Duodenal mucosa (tissue), 2 donors: ENCODE results near the gene VASP.
A peak's percentile ranks its signal among the peaks of the same experiment; 100 is the strongest.

Source experiments
- H3K27ac ChIP-seq: one replicate; pipeline ENCODE4 v1.7.0; 2013; ENCODE audit warnings: low read depth, low read length
- H3K27me3 ChIP-seq, 2 donors: one replicate each; pipeline ENCODE4 v1.7.0; 2013; ENCODE audit warnings: low read length in 2 of 2, control low read depth in 1 of 2; ENCODE audit not compliant: insufficient read depth in 2 of 2, control insufficient read depth in 1 of 2
- H3K36me3 ChIP-seq, 2 donors: one replicate each; pipeline ENCODE4 v1.7.0; 2013; ENCODE audit warnings: low read length in 2 of 2, control low read depth in 1 of 2; ENCODE audit not compliant: insufficient read depth in 2 of 2, control insufficient read depth in 1 of 2
- H3K4me1 ChIP-seq, 2 donors: one replicate each; pipeline ENCODE4 v1.7.0; 2013; ENCODE audit warnings: low read length in 2 of 2, control low read depth in 1 of 2; ENCODE audit not compliant: insufficient read depth in 2 of 2, control insufficient read depth in 1 of 2
- H3K4me3 ChIP-seq, 2 donors: one replicate each; pipeline ENCODE4 v1.7.0; 2013; ENCODE audit warnings: low read length in 2 of 2, low read depth in 1 of 2
- H3K9ac ChIP-seq, 2 donors: one replicate each; pipeline ENCODE4 v1.7.0; 2013; ENCODE audit warnings: low read length in 2 of 2, low read depth in 1 of 2
- H3K9me3 ChIP-seq, 2 donors: one replicate each; pipeline ENCODE4 v1.7.0; 2013; ENCODE audit warnings: low read length in 2 of 2, control low read depth in 1 of 2; ENCODE audit not compliant: control insufficient read depth in 1 of 2

VASP gene

DNA sequence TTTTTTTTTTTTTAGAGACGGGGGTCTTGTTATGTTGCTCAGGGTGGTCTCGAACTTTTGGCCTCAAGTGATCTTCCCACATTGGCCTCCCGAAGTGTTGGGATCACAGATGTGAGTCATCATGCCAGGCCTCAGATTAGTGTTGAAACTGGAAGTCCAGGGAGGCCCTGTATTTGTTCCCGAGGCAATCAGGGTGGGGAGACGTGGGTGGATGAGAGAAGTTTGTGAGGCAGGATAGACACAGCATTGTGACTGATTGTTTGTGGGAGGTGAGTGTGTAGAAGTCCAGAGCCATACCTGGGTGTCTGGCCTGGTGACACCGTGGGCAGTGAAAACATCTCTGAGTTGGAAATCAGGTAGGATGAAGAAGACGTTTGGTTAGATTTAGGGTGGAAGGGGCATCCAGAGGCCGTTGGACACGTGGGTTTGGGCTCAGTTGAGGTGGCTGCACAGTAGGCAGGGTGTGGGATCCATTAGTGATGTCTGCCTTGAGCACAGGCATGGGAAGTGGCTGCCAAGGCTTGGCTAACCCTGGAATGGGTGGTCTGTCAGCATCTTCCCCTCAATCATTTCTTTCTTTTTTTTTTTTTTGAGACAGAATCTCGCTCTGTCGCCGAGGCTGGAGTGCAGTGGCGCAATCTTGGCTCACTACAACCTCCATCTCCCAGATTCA, 22.9 kb upstream of the VASP start:
- Histone ChIP-seq H3K9ac (no peak overlapping the region), H3K4me3 (no peak overlapping the region), H3K9me3 (no peaks in the 10 kb centered on the region), H3K27ac (no peak overlapping the region), H3K4me1 (peaks cover 3 to 4% of the 10 kb centered on the region in 2 donors), H3K27me3 (no peaks in the 10 kb centered on the region), H3K36me3 (no peaks in the 10 kb centered on the region)

DNA sequence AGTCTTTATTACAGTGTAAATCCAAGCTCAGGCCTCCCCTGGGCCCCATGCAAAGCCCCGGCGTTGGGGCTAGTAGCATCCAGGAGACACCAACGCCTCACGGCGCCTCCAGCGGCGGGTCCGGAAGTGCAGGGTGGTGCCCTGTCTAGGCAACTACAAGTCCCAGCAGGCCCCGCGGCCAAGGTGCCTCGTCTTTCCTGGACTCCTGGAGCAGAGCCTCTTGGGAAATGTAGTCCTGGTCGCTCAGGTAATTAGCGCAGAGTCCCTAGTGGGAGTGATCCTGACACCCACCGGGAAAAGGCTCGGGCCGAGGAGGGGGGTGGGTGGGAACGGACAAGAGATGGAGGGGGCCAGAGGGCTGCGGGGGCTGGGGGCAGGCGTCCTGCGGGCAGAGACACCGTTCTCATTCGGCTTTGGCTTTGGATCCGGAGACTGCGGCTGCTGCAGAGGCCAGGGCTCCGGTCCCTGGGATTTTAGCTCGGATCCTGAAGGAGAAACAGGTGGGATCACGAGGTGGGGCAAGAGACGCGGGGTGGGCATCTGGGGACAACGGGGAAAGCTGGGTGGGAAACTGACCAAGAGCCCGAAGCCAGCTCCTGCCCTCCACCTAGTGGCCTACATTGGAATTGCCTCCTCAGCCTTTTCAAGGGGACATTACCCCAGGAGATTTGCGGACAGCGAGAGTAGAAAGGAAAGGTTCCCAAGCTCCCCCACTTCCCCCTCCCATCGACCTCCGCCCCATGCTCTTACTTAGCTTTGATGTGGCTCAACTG, 21.8 kb upstream of the VASP start:
- H3K27ac ChIP-seq, result no peak overlapping the region
- H3K4me1 ChIP-seq, result peaks cover 3 to 4% of the 10 kb centered on the region in 2 donors
- no peaks in the 10 kb centered on the region for H3K9me3 ChIP-seq
- no peaks in the 10 kb centered on the region for H3K27me3 ChIP-seq
- H3K4me3 ChIP-seq, result peak overlapping the region; percentile 71 to 79
- H3K36me3 ChIP-seq, result no peaks in the 10 kb centered on the region
- peak overlapping the region; percentile 34 to 45 for H3K9ac ChIP-seq

DNA sequence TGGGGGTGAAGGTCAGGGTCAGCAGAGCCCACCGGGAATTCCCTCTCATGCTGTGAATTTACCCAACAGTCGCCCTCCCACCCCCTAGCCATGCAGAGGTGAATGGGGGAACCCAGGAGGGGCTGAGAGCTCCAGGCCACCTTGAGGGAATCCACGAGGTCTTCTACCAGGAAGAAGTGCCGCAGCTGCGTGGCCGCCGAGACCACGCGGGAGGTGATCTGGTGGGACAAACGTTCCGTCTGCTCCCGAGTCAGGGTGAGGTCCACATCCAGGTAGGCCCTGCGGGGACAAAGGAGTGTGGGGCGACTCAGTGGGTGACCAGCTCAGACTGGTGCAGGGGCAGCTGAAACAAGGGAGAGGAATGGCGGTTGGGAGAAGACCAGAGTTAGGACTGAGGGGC, 18.6 kb upstream of the VASP start:
- Histone ChIP-seq H3K27me3 (no peaks in the 10 kb centered on the region), H3K4me3 (no peak overlapping the region), H3K36me3 (no peaks in the 10 kb centered on the region), H3K27ac (no peak overlapping the region), H3K9me3 (no peaks in the 10 kb centered on the region), H3K9ac (no peak overlapping the region), H3K4me1 (peaks cover 4 to 14% of the 10 kb centered on the region in 2 donors)

DNA sequence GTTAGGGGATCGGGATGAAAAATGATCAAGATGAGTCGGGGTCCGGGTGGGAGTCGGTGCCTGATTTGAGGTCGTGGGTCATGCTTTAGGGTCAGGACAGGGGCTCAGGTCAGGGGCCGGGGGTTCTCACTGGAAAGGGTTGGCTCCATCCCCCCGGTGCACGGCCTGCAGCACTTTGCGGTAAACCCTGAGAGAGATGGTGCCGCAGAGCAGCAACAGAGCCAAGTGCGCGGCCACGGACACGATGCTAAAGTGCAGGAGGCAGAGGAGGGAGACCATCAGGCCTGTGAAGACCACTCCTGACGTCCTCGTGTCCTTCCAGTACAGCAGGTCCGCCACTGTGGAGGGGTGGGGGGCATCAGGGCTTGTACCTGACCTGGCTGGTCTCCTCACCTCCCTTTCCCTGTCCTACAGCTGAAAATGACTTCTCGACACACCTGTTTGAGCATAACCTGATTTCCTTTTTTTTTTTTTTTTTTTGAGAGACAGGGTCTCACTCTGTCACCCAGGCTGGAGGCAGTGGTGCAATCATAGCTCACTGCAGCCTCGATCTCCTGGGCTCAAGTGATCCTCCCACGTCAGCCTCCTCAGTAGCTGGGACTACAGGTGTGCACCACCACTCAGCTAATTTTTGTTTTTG, 17.9 kb upstream of the VASP start:
- H3K27me3 ChIP-seq, result no peaks in the 10 kb centered on the region
- no peaks in the 10 kb centered on the region for H3K36me3 ChIP-seq
- no peak overlapping the region for H3K4me3 ChIP-seq
- peaks cover 4 to 14% of the 10 kb centered on the region in 2 donors for H3K4me1 ChIP-seq
- no peak overlapping the region for H3K27ac ChIP-seq
- H3K9me3 ChIP-seq, result no peaks in the 10 kb centered on the region
- H3K9ac ChIP-seq, result no peak overlapping the region

DNA sequence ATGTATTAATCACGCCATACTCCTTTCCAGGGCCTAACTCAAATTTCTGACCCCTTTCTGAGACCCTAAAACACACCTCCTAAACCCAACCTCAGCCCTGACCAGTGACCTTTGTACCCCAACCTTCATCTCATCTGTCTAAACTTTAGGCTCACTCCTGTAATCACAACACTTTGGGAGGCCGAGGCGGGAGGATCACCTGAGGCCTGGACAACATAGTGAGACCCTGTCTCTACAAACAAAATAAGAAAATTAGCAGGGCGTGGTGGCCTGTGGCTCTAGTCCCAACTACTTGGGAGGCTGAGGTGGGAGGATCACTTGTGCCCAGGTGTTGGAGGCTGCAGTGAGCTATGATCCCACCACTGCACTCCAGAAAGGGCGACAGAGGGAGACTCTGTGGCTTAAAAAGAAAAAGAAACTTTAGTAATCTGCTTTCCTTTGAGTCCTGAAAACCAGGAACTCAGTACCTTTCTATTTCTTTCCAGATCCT, 15.1 kb upstream of the VASP start:
- Histone ChIP-seq H3K4me1 (peaks cover 10 to 21% of the 10 kb centered on the region in 2 donors), H3K9me3 (no peaks in the 10 kb centered on the region), H3K27me3 (peaks cover 12 to 13% of the 10 kb centered on the region in 2 donors), H3K27ac (no peak overlapping the region), H3K9ac (no peak overlapping the region), H3K36me3 (no peaks in the 10 kb centered on the region), H3K4me3 (peak overlapping the region in 1 of 2 donors; percentile 63)

DNA sequence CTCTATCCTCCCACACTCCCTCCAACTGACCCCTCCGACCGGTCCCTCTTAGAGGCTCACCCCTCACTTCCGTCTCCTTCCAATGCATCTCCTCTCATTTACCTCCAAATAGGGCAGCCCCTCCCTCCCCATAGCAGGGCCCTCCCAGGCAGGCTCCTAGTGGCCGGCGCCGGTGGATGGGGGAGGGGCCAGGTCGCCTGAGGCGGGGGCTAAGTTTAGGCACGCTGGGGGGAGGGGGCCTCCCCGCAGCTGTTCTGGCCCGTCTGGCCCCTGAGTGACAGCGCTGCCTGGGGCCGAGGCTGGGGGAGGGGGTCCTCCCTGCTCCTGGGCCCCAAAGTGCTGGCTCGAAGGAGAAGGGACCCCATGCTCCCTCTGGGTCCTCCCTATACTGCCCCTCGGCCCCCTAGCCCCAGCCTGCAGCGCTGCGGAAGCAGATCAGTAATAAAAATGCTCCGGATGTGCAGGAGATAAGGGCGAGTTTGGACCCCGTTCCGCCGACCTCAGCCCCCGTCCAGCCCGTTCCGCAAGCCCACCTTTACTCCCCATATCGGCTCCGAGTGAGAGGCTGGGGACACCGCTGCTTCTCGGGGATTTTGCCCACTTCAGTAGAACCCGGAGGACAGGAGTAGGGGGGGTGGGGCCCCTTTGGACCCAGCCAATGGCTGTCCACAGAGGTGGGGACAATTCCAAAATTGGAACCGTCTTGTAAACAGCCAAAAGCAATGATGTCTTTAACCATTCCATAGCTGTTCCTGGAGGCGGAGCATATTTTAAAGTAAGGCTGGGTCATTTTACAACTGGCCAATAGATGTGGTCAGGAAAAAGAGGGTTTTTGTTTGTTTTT, 14.4 kb upstream of the VASP start:
- Histone ChIP-seq H3K4me1 (peaks cover 12 to 24% of the 10 kb centered on the region in 2 donors), H3K27me3 (peaks cover 13% of the 10 kb centered on the region in 2 donors), H3K9ac (peak overlapping the region in 1 of 2 donors; percentile 43), H3K4me3 (peak overlapping the region; percentile 48 to 63), H3K27ac (no peak overlapping the region), H3K9me3 (no peaks in the 10 kb centered on the region), H3K36me3 (no peaks in the 10 kb centered on the region)

DNA sequence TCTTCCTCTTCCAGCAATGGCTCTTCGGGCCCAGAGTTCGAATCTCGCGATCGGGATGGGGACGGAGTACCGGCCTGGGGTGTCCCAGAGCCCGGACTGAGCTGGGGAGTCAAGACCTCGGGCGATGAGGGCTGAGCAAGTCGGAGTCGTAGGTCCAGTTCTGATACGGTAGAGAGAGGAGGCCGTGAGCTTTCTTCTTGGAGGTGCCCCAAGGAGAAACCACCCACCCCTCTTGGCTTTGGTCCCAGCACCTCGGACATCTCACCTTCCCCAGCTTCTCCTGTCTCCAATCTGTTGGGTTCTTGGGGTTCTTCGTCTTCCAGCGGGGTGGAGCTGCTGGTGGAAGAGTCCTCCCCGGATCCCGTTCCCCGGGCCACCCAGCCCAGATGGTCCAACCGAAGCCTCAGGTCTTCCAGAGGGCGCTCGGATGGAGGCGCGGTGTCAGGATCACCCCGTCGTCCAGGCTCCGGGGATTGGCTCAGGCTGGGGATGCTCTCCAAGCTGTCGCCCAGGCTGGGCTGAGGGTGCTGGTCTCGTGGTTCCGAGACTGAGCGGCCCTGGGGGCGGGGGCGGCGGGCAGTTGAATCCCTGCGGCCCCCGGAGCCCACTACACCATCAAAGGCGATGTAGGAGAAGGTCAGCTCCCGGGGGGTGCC, 12.9 kb upstream of the VASP start:
- no peaks in the 10 kb centered on the region for H3K36me3 ChIP-seq
- peaks cover 13 to 23% of the 10 kb centered on the region in 2 donors for H3K27me3 ChIP-seq
- H3K27ac ChIP-seq, result no peak overlapping the region
- no peak overlapping the region for H3K4me3 ChIP-seq
- H3K9ac ChIP-seq, result no peak overlapping the region
- H3K9me3 ChIP-seq, result no peaks in the 10 kb centered on the region
- peaks cover 25 to 39% of the 10 kb centered on the region in 2 donors for H3K4me1 ChIP-seq

DNA sequence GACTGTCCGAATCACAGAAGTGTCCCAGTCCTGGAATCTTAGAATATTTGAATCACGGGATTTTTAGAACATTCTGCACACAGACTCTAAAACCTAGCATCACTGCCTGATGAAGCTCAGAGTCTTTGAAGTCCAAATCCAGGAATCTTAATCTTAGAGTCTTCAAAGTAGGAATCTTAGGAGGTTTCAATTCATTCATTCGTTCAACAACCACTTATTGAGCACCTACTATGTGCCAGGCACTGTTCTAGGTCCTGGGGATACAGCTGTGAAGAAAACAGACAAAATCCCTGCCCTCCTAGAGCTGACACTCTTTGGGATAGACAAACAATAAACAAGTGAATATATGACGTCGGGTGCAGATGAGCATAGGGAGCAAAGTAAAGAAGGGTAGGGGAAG, 12.1 kb upstream of the VASP start:
- Histone ChIP-seq H3K27me3 (peaks cover 13 to 23% of the 10 kb centered on the region in 2 donors), H3K4me1 (peaks cover 29 to 40% of the 10 kb centered on the region in 2 donors), H3K27ac (no peak overlapping the region), H3K9me3 (no peaks in the 10 kb centered on the region), H3K36me3 (no peaks in the 10 kb centered on the region), H3K4me3 (no peak overlapping the region), H3K9ac (no peak overlapping the region)

DNA sequence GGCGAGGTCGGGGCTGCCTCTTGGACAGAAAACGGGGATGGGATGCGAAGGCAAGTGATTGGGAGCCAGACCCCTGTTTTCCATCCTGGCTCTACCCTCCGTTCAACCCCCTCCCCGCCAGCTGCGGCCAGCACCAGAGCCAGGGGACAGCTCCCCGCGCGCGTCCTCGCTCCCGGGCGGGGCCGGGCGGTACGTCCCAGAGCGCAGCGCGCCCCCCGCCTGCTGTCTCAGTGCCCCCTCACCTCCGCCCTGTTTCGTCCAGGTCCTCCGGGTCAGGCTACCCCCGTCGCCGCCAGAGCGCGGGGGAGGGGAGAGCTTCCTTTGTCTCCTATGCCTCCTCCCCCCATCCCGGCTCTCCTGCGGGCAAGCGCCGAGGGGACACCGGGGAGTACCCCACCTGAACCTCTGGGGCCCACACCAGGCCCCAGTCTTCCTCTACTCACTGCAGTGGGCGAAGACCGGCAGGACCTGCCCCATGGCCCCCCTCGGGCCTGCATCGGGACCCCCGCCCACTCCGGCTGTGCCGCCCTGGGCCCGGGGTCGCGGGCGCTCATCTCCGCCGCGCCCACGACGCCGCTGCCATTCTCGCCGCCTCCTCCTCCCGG, 10.8 kb upstream of the VASP start:
- Histone ChIP-seq H3K27ac (no peak overlapping the region), H3K27me3 (peaks cover 13 to 23% of the 10 kb centered on the region in 2 donors), H3K4me3 (peak overlapping the region; percentile 62 to 68), H3K9me3 (no peaks in the 10 kb centered on the region), H3K36me3 (no peaks in the 10 kb centered on the region), H3K9ac (no peak overlapping the region), H3K4me1 (peaks cover 29 to 40% of the 10 kb centered on the region in 2 donors)
